Adrenal gland (tissue), 12 donors: Measurements from ENCODE around the gene YAF2. TPM values are rescaled to one million over a fixed set of nuclear protein-coding genes. Genes with fewer than 3 reads are reported as not detected.
"Not testable (repeated sequence)": the region's sequence is repeated elsewhere in the genome, so short reads cannot be mapped to it uniquely, and the experiment has no call there.

ENCODE experiments used
- DNase-seq, 7 donors: peaks; one replicate each; pipeline ENCODE4 v3.0.0-alpha.2; 2019 to 2020
- H3K27ac ChIP-seq, 5 donors: fragments of 200-600 bp; sonication (generic) in 4 of 5; 1 replicate in 3 of 5; 2 replicates in 2 of 5; pipeline versions ENCODE4 v1.5.1 to v1.8.0; 2016 to 2020; ENCODE audit warnings: mild to moderate bottlenecking in 1 of 5
- H3K27me3 ChIP-seq: fragments of 200-600 bp; 2 replicates; pipeline ENCODE4 v1.8.0; 2021
- H3K36me3 ChIP-seq, 2 donors: fragments of 200-600 bp; replicated peaks in 1 of 2; 1 replicate in 1 of 2; 2 replicates in 1 of 2; pipeline versions ENCODE4 v1.5.1 to v1.8.0; 2018 to 2022
- H3K4me1 ChIP-seq, 2 donors: fragments of 200-600 bp; replicated peaks in 1 of 2; 1 replicate in 1 of 2; 2 replicates in 1 of 2; pipeline versions ENCODE4 v1.5.1 to v1.8.0; 2018 to 2021
- H3K4me3 ChIP-seq, 4 donors: fragments of 200-600 bp; sonication (generic) in 3 of 4; one replicate each; pipeline ENCODE4 v1.5.1; 2016 to 2018
- H3K9me3 ChIP-seq, 3 donors: fragments of 200-600 bp; sonication (generic) in 1 of 3; replicated peaks in 1 of 3; 1 replicate in 2 of 3; 2 replicates in 1 of 3; pipeline versions ENCODE4 v1.5.1 to v1.8.0; 2016 to 2021
- CTCF ChIP-seq, 6 experiments: fragments of 450-650 bp in 4 of 6; fragments of 200-600 bp in 2 of 6; sonication (generic) in 1 of 6; IDR thresholded peaks; 1 replicate in 5 of 6; 2 replicates in 1 of 6; pipeline versions ENCODE4 v1.5.1 to v1.8.0; 2016 to 2021; ENCODE audit warnings: antibody characterized with exemption in 6 of 6, mild to moderate bottlenecking in 2 of 6, moderate library complexity in 1 of 6
- POLR2A ChIP-seq, 2 donors: fragments of 450-650 bp; IDR thresholded peaks; one replicate each; pipeline ENCODE4 v1.6.1; 2017; ENCODE audit warnings: antibody characterized with exemption in 2 of 2, mild to moderate bottlenecking in 2 of 2, moderate library complexity in 1 of 2
- WGBS, 4 donors: extraction: QIAGEN DNeasy Blood & Tissue Kit in 2 of 4; methylation state at CpG; one replicate each; pipeline versions ENCODE4 v1.1.5 to v1.1.7; 2013 to 2017; 5-methylcytosine and 5-hydroxymethylcytosine counted together
- intact Hi-C, 2 donors: fragments of 100-400 bp; cut with DNase I; formaldehyde crosslinking; loops; one replicate each; pipeline versions ENCODE4 v1.14.1 to v1.15.0; 2022 to 2023
- polyA plus RNA-seq, 3 donors: library from polyadenylated mRNA; stranded (reverse); fragments of 200-250 nt in 2 of 3; fragments of 350-450 nt in 1 of 3; fragmentation: Illumina TruSeq in 1 of 3; extraction: RNeasy Lipid Tissue Mini Kit (QIAGEN cat#74804) in 1 of 3; gene quantifications; one replicate each; pipeline ENCODE4 v1.2.3, GENCODE V29; 2013 to 2014
- total RNA-seq, 9 donors: library from RNA; depleted of rRNA in 4 of 9; stranded (reverse); fragments of >200 nt in 4 of 9; fragments of 120-200 nt in 1 of 9; fragmentation: NEBNext Ultra II Directional in 1 of 9; extraction: Animal tissue kit (Norgen Biotek cat#: 25700) in 1 of 9; gene quantifications; one replicate each; pipeline versions ENCODE4 v1.1.0 to v1.2.4, GENCODE V29; 2013 to 2023
- donor health status: healthy with polysubstance abuse.
- donor health status: Bipolar disorder and iron deficiency.
- donor health status: DM: yes; HTN: yes; CAD: no.
- donor health status: DM: no; HTN: no; CAD: no.
- donor health status: DM: no; HTN: no; CAD: no.
- donor health status: DM: yes; HTN: yes; CAD: no.

The YAF2 gene
- total and polyA plus RNA-seq, 12 donors: 10.4 to 39.2 (median 24.6) TPM

GRCh38 chr12:42259699-42260098 is 21.7 kb upstream of the YAF2 start:
- Histone ChIP-seq H3K27me3 (no peaks in the 10 kb centered on the region), H3K4me3 (no peak overlapping the region), H3K4me1 (no peaks in the 10 kb centered on the region), H3K36me3 (no peaks in the 10 kb centered on the region), H3K9me3 (no peaks in the 10 kb centered on the region), H3K27ac (no peak overlapping the region)
- intact Hi-C loops: no loop called here
- no peak for DNase-seq
- whole genome bisulfite sequencing, 4 donors: 94 to 98% (median 96%) methylated on average over 4 of the region's 4 CpGs
- no peak for TF ChIP-seq CTCF (IDR thresholded peaks at IDR 0.05)
- TF ChIP-seq POLR2A (IDR thresholded peaks at IDR 0.05): no peak

DNA sequence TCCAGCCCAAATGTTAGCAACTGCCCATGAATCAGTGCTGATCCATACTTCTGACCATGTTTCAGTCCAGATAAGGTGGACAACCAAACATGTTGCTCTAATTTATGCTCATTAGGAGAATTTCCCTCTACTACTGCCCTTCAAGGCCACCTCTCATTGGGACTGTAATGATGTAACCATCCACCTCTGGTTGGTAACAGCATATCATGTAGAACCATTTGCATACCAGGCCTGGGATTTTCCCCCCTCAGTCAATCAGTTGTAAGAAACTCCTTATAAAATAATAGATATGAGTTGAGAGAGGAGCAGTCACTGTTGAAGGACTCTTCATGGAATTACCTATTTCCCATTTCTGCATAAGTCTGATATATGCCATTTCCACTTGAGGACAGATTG is 17.8 kb upstream of the YAF2 start:
- Histone ChIP-seq H3K36me3 (no peaks in the 10 kb centered on the region), H3K27ac (no peak overlapping the region), H3K4me1 (no peaks in the 10 kb centered on the region), H3K27me3 (no peaks in the 10 kb centered on the region), H3K9me3 (no peaks in the 10 kb centered on the region), H3K4me3 (no peak overlapping the region)
- no peak for DNase-seq
- intact Hi-C loops: no loop called here
- no peak for TF ChIP-seq CTCF (IDR thresholded peaks at IDR 0.05)

- 93 to 99% (median 94%) methylated on average over 2 of the region's 2 CpGs for WGBS, 4 donors
- no peaks in the 10 kb centered on the region for H3K27me3 ChIP-seq
- H3K4me3 ChIP-seq: no peak overlapping the region
- no peak overlapping the region for H3K27ac ChIP-seq
- no peaks in the 10 kb centered on the region for H3K4me1 ChIP-seq
- DNase-seq: no peak
- no peaks in the 10 kb centered on the region for H3K36me3 ChIP-seq
- TF ChIP-seq CTCF (IDR thresholded peaks at IDR 0.05) (no peak), POLR2A (IDR thresholded peaks at IDR 0.05) (no peak)
- H3K9me3 ChIP-seq: no peaks in the 10 kb centered on the region
- intact Hi-C loops: no loop called here
Observed at GRCh38 chr12:42255221-42255865, 17.3 kb upstream of the YAF2 start.

- H3K36me3 ChIP-seq, H3K27ac ChIP-seq, H3K4me3 ChIP-seq, intact Hi-C loops, H3K4me1 ChIP-seq, H3K27me3 ChIP-seq, DNase-seq, H3K9me3 ChIP-seq: not testable (repeated sequence)
- WGBS, 4 donors: 90 to 95% (median 91%) methylated on average over 1 of the region's 1 CpG
Observed at GRCh38 chr12:42252645-42253044, 14.6 kb upstream of the YAF2 start.

- intact Hi-C loops, H3K27me3 ChIP-seq, H3K27ac ChIP-seq, H3K4me1 ChIP-seq, H3K4me3 ChIP-seq, DNase-seq, H3K9me3 ChIP-seq, H3K36me3 ChIP-seq: not testable (repeated sequence)
- WGBS, 4 donors: 86 to 93% (median 89%) methylated on average over 3 of the region's 3 CpGs
Observed at GRCh38 chr12:42249033-42249432, 11.0 kb upstream of the YAF2 start.
